Endothelial cell of umbilical vein (primary cell): ENCODE results near the gene HAGH. TPM values are rescaled to one million over a fixed set of nuclear protein-coding genes. Genes with fewer than 3 reads are reported as not detected.
"Not testable (repeated sequence)": the region's sequence is repeated elsewhere in the genome, so short reads cannot be mapped to it uniquely, and the experiment has no call there.

ENCODE experiments used
- BruUV-seq: library from RNA; stranded (reverse); fragments of 400-500 nt; replicated peaks from 2 replicates; lab custom pipeline; 2021; lab: Mats Ljungman, UMichigan
- CTCF ChIA-PET: fragments of 300-600, 350-600 bp; sonication (Branson Sonifier 250); formaldehyde crosslinking; loops from one replicate; lab custom pipeline; 2021; ENCODE audit warnings: antibody characterized with exemption, inconsistent platforms; lab: Charles Lee
- POLR2A ChIA-PET: fragments of 300-600, 350-600 bp; sonication (Branson Sonifier 250); formaldehyde crosslinking; loops from one replicate; lab custom pipeline; 2021; ENCODE audit warnings: antibody characterized with exemption, inconsistent platforms; lab: Charles Lee
- DNase-seq: peaks from one replicate; pipeline ENCODE4 v3.0.0-alpha.2; 2011; ENCODE audit warnings: low read depth, low spot score
- FAIRE-seq: peaks from 2 replicates; lab custom pipeline; 2011; peaks lifted over from hg19 to GRCh38; lab: Jason Lieb, UNC
- H2AFZ ChIP-seq: 2 replicates; pipeline ENCODE4 v1.6.0; 2012; ENCODE audit warnings: low read depth, low read length, control low read depth, inconsistent platforms
- H3K27ac ChIP-seq: 2 replicates; pipeline ENCODE4 v1.5.1; 2011; ENCODE audit warnings: low read depth, mild to moderate bottlenecking, control low read depth, low read length, moderate library complexity; ENCODE audit not compliant: insufficient read depth
- H3K27me3 ChIP-seq, 2 experiments: 2 replicates each; pipeline versions ENCODE4 v1.6.0 to v1.6.1; 2011; ENCODE audit warnings: low read length in 2 of 2, mixed read lengths in 1 of 2; ENCODE audit not compliant: control insufficient read depth in 2 of 2, insufficient read depth in 2 of 2
- H3K36me3 ChIP-seq, 2 experiments: 2 replicates in 1 of 2; 3 replicates in 1 of 2; pipeline ENCODE4 v1.5.1; 2011; ENCODE audit warnings: low read length in 2 of 2, mild to moderate bottlenecking in 1 of 2, moderate library complexity in 1 of 2; ENCODE audit not compliant: control insufficient read depth in 2 of 2, insufficient read depth in 2 of 2; ENCODE audit errors: extremely low read depth in 1 of 2
- H3K4me1 ChIP-seq: 3 replicates; pipeline ENCODE4 v1.5.1; 2011; ENCODE audit warnings: mild to moderate bottlenecking, low read length; ENCODE audit not compliant: control insufficient read depth, insufficient read depth; ENCODE audit errors: extremely low read depth
- H3K4me2 ChIP-seq: 2 replicates; pipeline ENCODE4 v1.6.1; 2011; ENCODE audit warnings: low read length, control low read depth, mixed read lengths; ENCODE audit not compliant: insufficient read depth
- H3K4me3 ChIP-seq, 3 experiments: fragments of 200-600 bp in 1 of 3; sonication (generic), shearing (Covaris generic) in 1 of 3; replicated peaks in 1 of 3; 2 replicates each; pipeline ENCODE4 v1.5.1; 2011 to 2016; ENCODE audit warnings: control low read depth in 3 of 3, low read length in 3 of 3, mild to moderate bottlenecking in 2 of 3, inconsistent platforms in 1 of 3, low read depth in 1 of 3, moderate library complexity in 1 of 3; ENCODE audit not compliant: insufficient read depth in 1 of 3
- H3K79me2 ChIP-seq: 2 replicates; pipeline ENCODE4 v1.6.0; 2012; ENCODE audit warnings: low read length, inconsistent platforms; ENCODE audit not compliant: control insufficient read depth, insufficient read depth
- H3K9ac ChIP-seq: replicated peaks from 2 replicates; pipeline ENCODE3; 2011; ENCODE audit warnings: low read length, control low read depth; ENCODE audit not compliant: insufficient read depth; ENCODE audit errors: extremely low read depth
- H3K9me1 ChIP-seq: replicated peaks from 3 replicates; pipeline ENCODE4 v1.6.0; 2011; ENCODE audit warnings: mild to moderate bottlenecking, low read length; ENCODE audit not compliant: control insufficient read depth, insufficient read depth; ENCODE audit errors: extremely low read depth
- H3K9me3 ChIP-seq: replicated peaks from 2 replicates; pipeline ENCODE4 v1.5.1; 2012; ENCODE audit warnings: low read length, inconsistent platforms; ENCODE audit not compliant: control insufficient read depth, insufficient read depth
- H4K20me1 ChIP-seq: replicated peaks from 2 replicates; pipeline ENCODE3; 2011; ENCODE audit warnings: mild to moderate bottlenecking, low read length; ENCODE audit not compliant: control insufficient read depth, insufficient read depth; ENCODE audit errors: extremely low read depth
- EZH2 ChIP-seq: IDR thresholded peaks from 2 replicates; pipeline ENCODE4 v1.6.1; 2012; ENCODE audit warnings: borderline replicate concordance, low read depth, mild to moderate bottlenecking, moderate library complexity, low read length, inconsistent platforms; ENCODE audit not compliant: severe bottlenecking
- GATA2 ChIP-seq: IDR thresholded peaks from 2 replicates; pipeline ENCODE4 v1.7.0; 2011; ENCODE audit warnings: low read depth, mild to moderate bottlenecking, moderate library complexity, mixed read lengths, low read length; ENCODE audit not compliant: insufficient read length, insufficient read depth
- MYC ChIP-seq: IDR thresholded peaks from one replicate; pipeline ENCODE4 v1.6.1; 2011; ENCODE audit warnings: mild to moderate bottlenecking, low read depth, low read length
- POLR2A ChIP-seq: IDR thresholded peaks from 2 replicates; pipeline ENCODE4 v1.6.1; 2012; ENCODE audit warnings: low read depth, mild to moderate bottlenecking, control low read depth, low read length
- POLR2AphosphoS5 ChIP-seq: IDR thresholded peaks from 2 replicates; pipeline ENCODE4 v1.6.1; 2012; ENCODE audit warnings: low read depth, mild to moderate bottlenecking, control low read depth, low read length, moderate library complexity; ENCODE audit not compliant: insufficient read depth
- dilution Hi-C: fragments of 300-500 bp; cut with MboI; formaldehyde crosslinking; loops from one replicate; pipeline ENCODE4 v1.15.0; 2019; ENCODE audit warnings: low sequenced_read_pairs; ENCODE audit not compliant: extremely low pct_ligation_motif_present
- intact Hi-C: fragments of 100-400 bp; cut with micrococcal nuclease; formaldehyde crosslinking; loops from one replicate; pipeline ENCODE4 v1.10.0; 2022
- polyA plus RNA-seq, 4 experiments: library from polyadenylated mRNA; depleted of rRNA in 3 of 4; stranded (reverse) in 3 of 4; unstranded in 1 of 4; fragments of >200 nt; gene quantifications; 2 replicates each; pipeline versions ENCODE4 v1.2.1 to v1.2.3, GENCODE V29; 2011 to 2012; ENCODE audit warnings: missing spikeins in 1 of 4
- total RNA-seq: library from RNA; stranded (reverse); gene quantifications from 2 replicates; pipeline ENCODE4 v1.2.3, GENCODE V29; 2021
- TF ChIP-seq, protein P1 (sequence below), 2 donors: IDR thresholded peaks; 1 replicate in 1 of 2; 2 replicates in 1 of 2; pipeline ENCODE4 v1.5.1; 2011; ENCODE audit warnings: low read length in 2 of 2, mild to moderate bottlenecking in 2 of 2, moderate library complexity in 2 of 2, control low read depth in 1 of 2, inconsistent platforms in 1 of 2, low read depth in 1 of 2; ENCODE audit not compliant: insufficient read depth in 1 of 2; ENCODE audit errors: extremely low read depth in 1 of 2
- TF ChIP-seq, protein P2 (sequence below): IDR thresholded peaks from 2 replicates; pipeline ENCODE4 v1.6.1; 2011; ENCODE audit not compliant: insufficient read depth, insufficient read length

HAGH gene
- total and polyA plus RNA-seq, 2 donors (not counting 3 experiments of a cell fraction or from before 2014, with no cell fraction given): 54.3 to 84.2 TPM

DNA sequence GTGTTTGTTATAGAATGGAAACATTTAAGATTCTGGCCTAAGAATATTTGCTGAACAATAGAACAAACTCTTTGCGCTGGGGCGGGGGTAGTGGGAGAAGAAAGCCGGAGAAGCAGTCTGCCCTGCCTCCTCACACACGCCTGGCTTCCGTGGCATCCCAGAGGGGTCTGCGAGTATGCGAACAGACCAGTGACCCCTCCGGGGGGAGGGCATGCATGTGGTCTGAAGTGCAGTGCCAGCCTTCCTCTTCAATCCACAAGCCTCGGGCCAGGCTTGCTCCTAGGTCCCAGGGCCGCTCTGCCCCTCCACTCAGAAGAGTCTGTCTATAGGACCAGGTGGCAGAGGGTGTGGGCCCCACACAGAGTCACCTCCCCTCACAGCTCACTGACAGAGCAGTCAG is 19.0 kb downstream of the HAGH start:
- intact Hi-C loops: no loop called here
- no peaks in the 10 kb centered on the region for H3K9me3 ChIP-seq
- no peaks in the 10 kb centered on the region for H3K27me3 ChIP-seq
- POLR2A ChIA-PET: no interaction called here
- no peaks in the 10 kb centered on the region for H3K4me1 ChIP-seq
- H4K20me1 ChIP-seq: no peaks in the 10 kb centered on the region
- no peak for FAIRE-seq
- no peaks in the 10 kb centered on the region for H3K79me2 ChIP-seq
- CTCF ChIA-PET: no interaction called here
- no peak for DNase-seq
- no peak for TF ChIP-seq MYC
- no peak for TF ChIP-seq EZH2
- TF ChIP-seq, protein P1, sequence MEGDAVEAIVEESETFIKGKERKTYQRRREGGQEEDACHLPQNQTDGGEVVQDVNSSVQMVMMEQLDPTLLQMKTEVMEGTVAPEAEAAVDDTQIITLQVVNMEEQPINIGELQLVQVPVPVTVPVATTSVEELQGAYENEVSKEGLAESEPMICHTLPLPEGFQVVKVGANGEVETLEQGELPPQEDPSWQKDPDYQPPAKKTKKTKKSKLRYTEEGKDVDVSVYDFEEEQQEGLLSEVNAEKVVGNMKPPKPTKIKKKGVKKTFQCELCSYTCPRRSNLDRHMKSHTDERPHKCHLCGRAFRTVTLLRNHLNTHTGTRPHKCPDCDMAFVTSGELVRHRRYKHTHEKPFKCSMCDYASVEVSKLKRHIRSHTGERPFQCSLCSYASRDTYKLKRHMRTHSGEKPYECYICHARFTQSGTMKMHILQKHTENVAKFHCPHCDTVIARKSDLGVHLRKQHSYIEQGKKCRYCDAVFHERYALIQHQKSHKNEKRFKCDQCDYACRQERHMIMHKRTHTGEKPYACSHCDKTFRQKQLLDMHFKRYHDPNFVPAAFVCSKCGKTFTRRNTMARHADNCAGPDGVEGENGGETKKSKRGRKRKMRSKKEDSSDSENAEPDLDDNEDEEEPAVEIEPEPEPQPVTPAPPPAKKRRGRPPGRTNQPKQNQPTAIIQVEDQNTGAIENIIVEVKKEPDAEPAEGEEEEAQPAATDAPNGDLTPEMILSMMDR (IDR thresholded peaks at IDR 0.05; ENCODE audit: extremely low read depth in 1 of 2, insufficient read depth in 1 of 2, low read depth in 1 of 2, low read length in 2 of 2): no peak
- TF ChIP-seq POLR2AphosphoS5: no peak
- no peak for TF ChIP-seq POLR2A
- no peak for TF ChIP-seq GATA2
- H2AFZ ChIP-seq: no peak overlapping the region
- no peak overlapping the region for H3K27ac ChIP-seq
- H3K9me1 ChIP-seq: no peaks in the 10 kb centered on the region
- no peak overlapping the region for H3K4me2 ChIP-seq
- H3K36me3 ChIP-seq: peaks cover 0 to 24% of the 10 kb centered on the region in 2 experiments
- dilution Hi-C loops: no loop called here
- BruUV-seq: no TSS peak
- no peak overlapping the region for H3K4me3 ChIP-seq
- H3K9ac ChIP-seq: no peak overlapping the region

DNA sequence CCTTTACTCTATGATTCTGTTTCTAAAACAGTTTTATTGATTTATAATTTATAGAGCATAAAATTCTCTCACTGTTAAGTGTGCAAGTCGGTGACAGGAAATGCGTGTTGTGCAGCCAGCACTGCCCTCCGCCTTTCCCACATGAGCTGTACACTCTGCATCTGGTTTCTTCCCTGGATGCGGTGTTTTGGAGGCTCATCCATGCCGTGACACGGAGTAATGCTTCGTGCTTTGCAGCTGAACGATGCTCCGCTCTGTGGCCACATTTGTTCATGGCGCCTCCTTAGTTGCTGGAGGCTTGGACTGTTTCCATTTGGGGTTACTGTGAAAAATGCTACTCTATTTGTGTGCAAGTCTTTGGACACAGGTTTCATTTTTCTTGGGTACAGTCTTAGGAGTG is 25.9 kb downstream of the HAGH start:
- DNase-seq (no peak), FAIRE-seq (no peak)
- Histone ChIP-seq H3K9me1 (no peaks in the 10 kb centered on the region), H3K27me3 (no peaks in the 10 kb centered on the region), H3K4me3 (no peak overlapping the region), H3K9ac (no peak overlapping the region), H3K4me2 (no peak overlapping the region), H3K36me3 (peaks cover 0 to 2% of the 10 kb centered on the region in 2 experiments), H3K4me1 (no peaks in the 10 kb centered on the region), H4K20me1 (no peaks in the 10 kb centered on the region), H3K9me3 (no peaks in the 10 kb centered on the region), H2AFZ (no peak overlapping the region), H3K79me2 (no peaks in the 10 kb centered on the region), H3K27ac (no peak overlapping the region)
- dilution Hi-C loops (no loop called here), intact Hi-C loops (no loop called here)
- ChIA-PET CTCF (interaction anchor here (1.5 kb wide), 1 partner anchor 12 kb away, joined by 3 read pairs; no protein-coding TSS in a partner anchor), POLR2A (no interaction called here)
- TF ChIP-seq, protein P2, sequence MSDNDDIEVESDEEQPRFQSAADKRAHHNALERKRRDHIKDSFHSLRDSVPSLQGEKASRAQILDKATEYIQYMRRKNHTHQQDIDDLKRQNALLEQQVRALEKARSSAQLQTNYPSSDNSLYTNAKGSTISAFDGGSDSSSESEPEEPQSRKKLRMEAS: no peak
- no peak for TF ChIP-seq MYC
- TF ChIP-seq EZH2: no peak
- no TSS peak for BruUV-seq

DNA sequence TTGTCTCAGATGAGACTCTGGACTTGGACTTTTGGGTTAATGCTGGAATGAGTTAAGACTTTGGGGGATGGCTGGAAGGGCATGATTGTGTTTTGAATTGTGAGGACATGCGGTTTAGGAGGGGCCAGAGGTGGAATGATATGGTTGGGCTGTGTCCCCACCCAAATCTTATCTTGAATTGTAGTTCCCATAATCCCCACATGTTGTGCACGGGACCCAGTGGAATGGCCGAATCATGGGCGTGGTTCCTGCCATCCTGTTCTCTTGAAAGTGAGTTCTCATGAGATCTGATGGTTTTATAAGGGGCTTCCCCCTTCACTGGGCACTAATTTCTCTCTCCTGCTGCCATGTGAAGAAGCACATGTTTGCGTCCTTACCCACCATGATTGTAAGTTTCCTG is 27.4 kb downstream of the HAGH start:
- H3K9me3 ChIP-seq, H3K9me1 ChIP-seq, H3K27me3 ChIP-seq, H3K36me3 ChIP-seq, DNase-seq, H3K4me1 ChIP-seq, FAIRE-seq, H3K9ac ChIP-seq, intact Hi-C loops, CTCF ChIA-PET, H3K4me3 ChIP-seq, H2AFZ ChIP-seq, H3K79me2 ChIP-seq, H3K27ac ChIP-seq, POLR2A ChIA-PET, BruUV-seq, dilution Hi-C loops, H3K4me2 ChIP-seq, H4K20me1 ChIP-seq: not testable (repeated sequence)
